GM13976 (cell line): Measurements from ENCODE around the gene ZBTB48.
A peak's percentile ranks its signal among the peaks of the same experiment; 100 is the strongest.
"Not testable (repeated sequence)": the region's sequence is repeated elsewhere in the genome, so short reads cannot be mapped to it uniquely, and the experiment has no call there.

ENCODE experiments used
- DNase-seq: peaks from one replicate; pipeline ENCODE4 v3.0.0; 2012; ENCODE audit warnings: low spot score
- CTCF ChIP-seq: IDR thresholded peaks from 2 replicates; pipeline ENCODE4 v1.5.1; 2012; ENCODE audit warnings: borderline replicate concordance, mild to moderate bottlenecking; ENCODE audit not compliant: insufficient read depth; ENCODE audit errors: extremely low read depth, missing control alignments, control extremely low read depth
- in situ Hi-C: fragments of 300-500 bp; cut with MboI; formaldehyde crosslinking; loops from one replicate; pipeline ENCODE4 v1.12.0; 2022; ENCODE audit warnings: low sequenced_read_pairs, mixed read lengths, inconsistent platforms; ENCODE audit not compliant: unreplicated experiment

The ZBTB48 gene

GRCh38 chr1:6634371-6635052, 54.7 kb downstream of the ZBTB48 start:
- DNase-seq: peak; percentile 69
- in situ Hi-C loops: no loop called here

GRCh38 chr1:6635161-6635909, 55.5 kb downstream of the ZBTB48 start:
- in situ Hi-C loops: no loop called here
- TF ChIP-seq CTCF: no peak
- no peak for DNase-seq

More at GRCh38 chr1:6634371-6635052, 54.7 kb downstream of the ZBTB48 start:
- peak; percentile 25 for TF ChIP-seq CTCF

GRCh38 chr1:6635910-6636760, 56.3 kb downstream of the ZBTB48 start:
- TF ChIP-seq CTCF: no peak
- in situ Hi-C loops: no loop called here
- DNase-seq: no peak

GRCh38 chr1:6636778-6637177, 57.0 kb downstream of the ZBTB48 start:
- in situ Hi-C loops, DNase-seq: not testable (repeated sequence)

- TF ChIP-seq CTCF: no peak
- in situ Hi-C loops: no loop called here
- DNase-seq: no peak
Measured at GRCh38 chr1:6637770-6638169, 58.0 kb downstream of the ZBTB48 start.

- no peak for TF ChIP-seq CTCF
- DNase-seq: no peak
- in situ Hi-C loops: no loop called here
Measured at GRCh38 chr1:6638226-6638625, 58.4 kb downstream of the ZBTB48 start.
